Neural cell (in vitro differentiated cells): Measurements from ENCODE around the gene STAM2. TPM values are rescaled to one million over a fixed set of nuclear protein-coding genes. Genes with fewer than 3 reads are reported as not detected.

Experiments used
- H2AFZ ChIP-seq: fragments of 200-600, 300-800 bp; sonication (generic), shearing (Covaris generic); 2 replicates; pipeline ENCODE4 v1.6.0; 2014; ENCODE audit warnings: low read depth, mild to moderate bottlenecking, antibody characterized with exemption, low read length, moderate library complexity
- H3F3A ChIP-seq: fragments of 200-600 bp; shearing (Covaris generic); 2 replicates; pipeline ENCODE4 v1.6.1; 2016; ENCODE audit warnings: mild to moderate bottlenecking, moderate library complexity, mixed read lengths, antibody characterized with exemption, low read length; ENCODE audit not compliant: insufficient read depth, poor library complexity, severe bottlenecking
- H3K27ac ChIP-seq: fragments of 200-600, 300-800 bp; sonication (generic), shearing (Covaris generic); 2 replicates; pipeline ENCODE4 v1.5.1; 2014; ENCODE audit warnings: mild to moderate bottlenecking, low read length, moderate library complexity
- H3K27me3 ChIP-seq: fragments of 300-800, 200-600 bp; sonication (generic), shearing (Covaris generic); 2 replicates; pipeline ENCODE4 v1.6.0; 2014; ENCODE audit warnings: mild to moderate bottlenecking, low read depth, low read length, moderate library complexity; ENCODE audit not compliant: insufficient read depth
- H3K36me3 ChIP-seq: fragments of 300-800, 200-600 bp; sonication (generic), shearing (Covaris generic); 2 replicates; pipeline ENCODE4 v1.5.1; 2014; ENCODE audit warnings: mild to moderate bottlenecking, antibody characterized with exemption, low read length, moderate library complexity; ENCODE audit not compliant: insufficient read depth
- H3K4me2 ChIP-seq: fragments of 300-800, 200-600 bp; sonication (generic), shearing (Covaris generic); 2 replicates; pipeline ENCODE4 v1.6.0; 2014; ENCODE audit warnings: mild to moderate bottlenecking, low read length
- H3K4me3 ChIP-seq: fragments of 300-800, 200-600 bp; sonication (generic), shearing (Covaris generic); 2 replicates; pipeline ENCODE4 v1.5.1; 2014; ENCODE audit warnings: mild to moderate bottlenecking, low read length, moderate library complexity
- H3K79me2 ChIP-seq: fragments of 200-600 bp; shearing (Covaris generic); replicated peaks from 2 replicates; pipeline ENCODE4 v1.6.0; 2014; ENCODE audit warnings: mild to moderate bottlenecking, low read length, moderate library complexity; ENCODE audit not compliant: insufficient read depth
- H3K9ac ChIP-seq: fragments of 300-800, 200-600 bp; sonication (generic), shearing (Covaris generic); 2 replicates; pipeline ENCODE4 v1.6.1; 2016; ENCODE audit warnings: mild to moderate bottlenecking, low read length, mixed read lengths
- H3K9me2 ChIP-seq: fragments of 200-600 bp; shearing (Covaris generic); 2 replicates; pipeline ENCODE4 v1.6.1; 2016; ENCODE audit warnings: mild to moderate bottlenecking, low read length, mixed read lengths; ENCODE audit not compliant: insufficient read depth
- H3K9me3 ChIP-seq: fragments of 200-600, 300-800 bp; sonication (generic), shearing (Covaris generic); 2 replicates; pipeline ENCODE4 v1.6.1; 2016; ENCODE audit warnings: mild to moderate bottlenecking, mixed run types, low read length, moderate library complexity, mixed read lengths
- H4K20me1 ChIP-seq: fragments of 200-600 bp; shearing (Covaris generic); 2 replicates; pipeline ENCODE4 v1.6.1; 2016; ENCODE audit warnings: mild to moderate bottlenecking, mixed run types; ENCODE audit not compliant: insufficient read depth
- EP300 ChIP-seq: fragments of 450-650 bp; conservative IDR thresholded peaks from 2 replicates; pipeline ENCODE4 v1.6.1; 2014; ENCODE audit warnings: antibody characterized with exemption, mild to moderate bottlenecking, moderate library complexity; ENCODE audit not compliant: poor library complexity, severe bottlenecking
- EZH2 ChIP-seq: fragments of 200-600, 300-800 bp; shearing (Covaris generic), sonication (generic); IDR thresholded peaks from 2 replicates; pipeline ENCODE4 v1.6.1; 2014; ENCODE audit warnings: antibody characterized with exemption, low read length, borderline replicate concordance, mild to moderate bottlenecking; ENCODE audit not compliant: insufficient read depth, poor library complexity, severe bottlenecking
- MXI1 ChIP-seq: fragments of 450-650 bp; conservative IDR thresholded peaks from 2 replicates; pipeline ENCODE4 v1.6.1; 2014; ENCODE audit warnings: antibody characterized with exemption, mild to moderate bottlenecking; ENCODE audit not compliant: poor library complexity, severe bottlenecking
- POLR2AphosphoS5 ChIP-seq: IDR thresholded peaks from 2 replicates; pipeline ENCODE4 v1.6.1; 2012
- RAD21 ChIP-seq: fragments of 450-650 bp; conservative IDR thresholded peaks from 2 replicates; pipeline ENCODE4 v1.6.1; 2014; ENCODE audit warnings: antibody characterized with exemption, mild to moderate bottlenecking, moderate library complexity
- SMC3 ChIP-seq: fragments of 450-650 bp; conservative IDR thresholded peaks from 2 replicates; pipeline ENCODE4 v1.6.1; 2014; ENCODE audit warnings: antibody characterized with exemption, mild to moderate bottlenecking, moderate library complexity; ENCODE audit not compliant: poor library complexity
- TAF1 ChIP-seq: IDR thresholded peaks from 2 replicates; pipeline ENCODE4 v1.6.1; 2012; ENCODE audit warnings: low read depth
- polyA plus RNA-seq: library from polyadenylated mRNA; depleted of rRNA; stranded (reverse); fragments of >200 nt; gene quantifications from 2 replicates; pipeline ENCODE4 v1.2.3, GENCODE V29; 2014
- TF ChIP-seq, protein P1 (sequence below): IDR thresholded peaks from 2 replicates; pipeline ENCODE4 v1.6.1; 2012; ENCODE audit warnings: borderline replicate concordance

The STAM2 gene
- polyA plus RNA-seq, 1 donor from 2014 or later = 47.5 TPM

- no peaks in the 10 kb centered on the region for H3K9me3 ChIP-seq
- H3K9ac ChIP-seq = no peak overlapping the region
- H3K36me3 ChIP-seq = no peaks in the 10 kb centered on the region
- H3K9me2 ChIP-seq = no peaks in the 10 kb centered on the region
- TF ChIP-seq EP300 (no peak), POLR2AphosphoS5 (no peak)
- TF ChIP-seq, protein P1, sequence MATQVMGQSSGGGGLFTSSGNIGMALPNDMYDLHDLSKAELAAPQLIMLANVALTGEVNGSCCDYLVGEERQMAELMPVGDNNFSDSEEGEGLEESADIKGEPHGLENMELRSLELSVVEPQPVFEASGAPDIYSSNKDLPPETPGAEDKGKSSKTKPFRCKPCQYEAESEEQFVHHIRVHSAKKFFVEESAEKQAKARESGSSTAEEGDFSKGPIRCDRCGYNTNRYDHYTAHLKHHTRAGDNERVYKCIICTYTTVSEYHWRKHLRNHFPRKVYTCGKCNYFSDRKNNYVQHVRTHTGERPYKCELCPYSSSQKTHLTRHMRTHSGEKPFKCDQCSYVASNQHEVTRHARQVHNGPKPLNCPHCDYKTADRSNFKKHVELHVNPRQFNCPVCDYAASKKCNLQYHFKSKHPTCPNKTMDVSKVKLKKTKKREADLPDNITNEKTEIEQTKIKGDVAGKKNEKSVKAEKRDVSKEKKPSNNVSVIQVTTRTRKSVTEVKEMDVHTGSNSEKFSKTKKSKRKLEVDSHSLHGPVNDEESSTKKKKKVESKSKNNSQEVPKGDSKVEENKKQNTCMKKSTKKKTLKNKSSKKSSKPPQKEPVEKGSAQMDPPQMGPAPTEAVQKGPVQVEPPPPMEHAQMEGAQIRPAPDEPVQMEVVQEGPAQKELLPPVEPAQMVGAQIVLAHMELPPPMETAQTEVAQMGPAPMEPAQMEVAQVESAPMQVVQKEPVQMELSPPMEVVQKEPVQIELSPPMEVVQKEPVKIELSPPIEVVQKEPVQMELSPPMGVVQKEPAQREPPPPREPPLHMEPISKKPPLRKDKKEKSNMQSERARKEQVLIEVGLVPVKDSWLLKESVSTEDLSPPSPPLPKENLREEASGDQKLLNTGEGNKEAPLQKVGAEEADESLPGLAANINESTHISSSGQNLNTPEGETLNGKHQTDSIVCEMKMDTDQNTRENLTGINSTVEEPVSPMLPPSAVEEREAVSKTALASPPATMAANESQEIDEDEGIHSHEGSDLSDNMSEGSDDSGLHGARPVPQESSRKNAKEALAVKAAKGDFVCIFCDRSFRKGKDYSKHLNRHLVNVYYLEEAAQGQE = no peak
- no peak overlapping the region for H3K4me2 ChIP-seq
- H3K79me2 ChIP-seq = no peaks in the 10 kb centered on the region
- no peak overlapping the region for H2AFZ ChIP-seq
- H3F3A ChIP-seq = peaks cover 3% of the 10 kb centered on the region
- H3K4me3 ChIP-seq = no peak overlapping the region
- peaks cover 45% of the 10 kb centered on the region for H3K27me3 ChIP-seq
- no peaks in the 10 kb centered on the region for H4K20me1 ChIP-seq
- no peak overlapping the region for H3K27ac ChIP-seq
These were observed 74.6 kb downstream of the STAM2 start for GRCh38 chr2:152100961-152101360.

- Histone ChIP-seq H3K27ac (no peak overlapping the region), H3K36me3 (no peaks in the 10 kb centered on the region), H3K79me2 (no peaks in the 10 kb centered on the region), H2AFZ (peak overlapping the region; percentile 86), H3K4me3 (peak overlapping the region; percentile 91), H3K27me3 (peaks cover 45% of the 10 kb centered on the region), H4K20me1 (no peaks in the 10 kb centered on the region), H3K4me2 (peak overlapping the region; percentile 60), H3K9me2 (no peaks in the 10 kb centered on the region), H3F3A (peaks cover 3% of the 10 kb centered on the region), H3K9ac (peak overlapping the region; percentile 64), H3K9me3 (no peaks in the 10 kb centered on the region)
- TF ChIP-seq TAF1 = no peak
- TF ChIP-seq RAD21 = no peak
- TF ChIP-seq EP300 = no peak
- TF ChIP-seq POLR2AphosphoS5 = peak; percentile 43
- TF ChIP-seq SMC3 = peak; percentile 22
- peak; percentile 10 for TF ChIP-seq MXI1
- no peak for TF ChIP-seq EZH2
- TF ChIP-seq, protein P1 = no peak
These were observed 76.1 kb downstream of the STAM2 start for GRCh38 chr2:152099367-152100050.
